HG03565 (cell line): ENCODE measurements around the gene AK1.

ENCODE experiments used
- ATAC-seq: cut with Tn5 transposase; IDR thresholded peaks from one replicate; pipeline ENCODE4 v1.9.1; 2021; ENCODE audit warnings: mild to moderate bottlenecking, moderate library complexity; ENCODE audit not compliant: unreplicated experiment

AK1 gene

GRCh38 chr9:127825319-127826051 is 52.0 kb downstream of the AK1 start:
- ATAC-seq = no peak

- ATAC-seq = no peak
Measured at GRCh38 chr9:127822108-127822507, 55.4 kb downstream of the AK1 start.

DNA sequence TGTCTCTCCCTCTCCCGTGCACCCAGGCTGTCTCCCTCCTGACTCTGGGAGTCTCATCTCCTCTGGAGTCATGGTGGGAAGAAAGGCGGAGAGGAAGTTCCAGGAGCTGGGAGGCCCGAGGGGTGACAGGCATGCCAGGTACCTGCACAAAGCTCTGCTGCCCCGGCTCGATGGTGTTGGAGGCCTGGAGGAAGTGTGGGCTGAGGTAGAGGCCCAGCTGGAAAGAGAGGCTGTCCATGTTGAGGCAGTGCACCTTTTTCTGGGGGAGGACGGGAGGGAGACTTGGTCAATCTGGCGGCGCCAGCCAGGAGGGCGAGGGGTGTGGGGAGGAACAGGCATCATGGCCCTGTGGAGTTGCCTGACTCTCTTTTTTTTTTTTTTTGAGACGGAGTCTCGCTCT is 58.9 kb downstream of the AK1 start:
- ATAC-seq = no peak

DNA sequence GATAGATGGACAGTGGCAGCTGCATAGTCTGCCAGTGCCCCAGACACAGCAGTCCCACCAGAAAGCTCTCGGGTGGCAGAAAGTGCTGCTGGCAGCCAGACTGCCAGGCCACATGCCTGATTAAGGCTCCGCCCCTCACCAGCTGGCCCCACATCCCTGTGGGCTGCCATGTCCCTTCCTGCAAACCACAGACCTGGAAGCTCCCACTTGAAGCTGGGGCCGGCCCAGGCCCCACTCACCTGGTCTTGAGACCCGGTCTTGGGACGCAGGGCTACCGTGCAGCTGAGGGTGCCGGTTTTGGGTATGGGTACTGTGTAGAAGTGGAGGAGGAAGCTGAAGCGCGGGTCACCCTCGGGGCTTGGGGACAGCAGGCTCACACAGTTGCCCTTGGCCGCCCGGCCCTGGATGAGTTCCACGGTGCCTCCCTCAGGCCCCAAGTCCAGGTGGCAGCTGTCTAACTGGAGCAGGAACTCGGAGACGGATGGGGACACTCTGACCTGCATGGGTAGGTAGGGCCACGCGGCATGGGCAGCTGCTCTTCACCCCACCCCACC is 59.5 kb downstream of the AK1 start:
- ATAC-seq = no peak

DNA sequence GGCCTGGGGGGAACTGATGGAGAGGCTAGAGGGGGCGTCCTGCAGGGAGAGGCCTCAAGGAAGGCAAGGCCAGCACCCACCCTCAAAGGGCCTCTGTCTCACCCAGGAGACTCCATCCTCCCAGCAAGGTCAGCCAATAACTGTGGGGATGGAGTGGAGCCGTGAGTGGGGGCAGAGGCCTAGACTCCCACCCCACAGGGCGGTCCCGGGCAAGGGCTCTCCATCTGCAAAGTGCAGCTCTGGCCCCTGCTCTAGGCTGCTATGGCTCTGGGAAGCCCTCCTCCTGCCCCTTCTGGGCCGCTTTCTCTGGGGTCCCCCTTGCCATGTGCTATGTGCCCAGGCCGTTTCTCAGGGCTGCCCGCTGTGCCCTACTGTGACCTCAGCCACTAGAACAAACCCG is 60.7 kb downstream of the AK1 start:
- no peak for ATAC-seq
